ENCODE data around the gene FBH1. TPM values are rescaled to one million over a fixed set of nuclear protein-coding genes. Genes with fewer than 3 reads are reported as not detected.
"Not testable (repeated sequence)": the region's sequence is repeated elsewhere in the genome, so short reads cannot be mapped to it uniquely, and the experiment has no call there.

Gene FBH1
- total RNA-seq, 3 donors from 2014 or later: 61.2 to 67.9 (median 62.7) TPM

- H3K9me3 Mint-ChIP-seq: peaks cover 3% of the 10 kb centered on the region
- H3K27me3 Mint-ChIP-seq (ENCODE audit: low read depth): no peaks in the 10 kb centered on the region
- peaks cover 22% of the 10 kb centered on the region for H3K36me3 Mint-ChIP-seq (ENCODE audit: insufficient read depth)
- ATAC-seq: no peak
- no peak for DNase-seq
- peaks cover 20% of the 10 kb centered on the region for H3K4me1 Mint-ChIP-seq (ENCODE audit: low read depth)
- H3K4me3 Mint-ChIP-seq: no peak overlapping the region
These were observed 12.7 kb downstream of the FBH1 start for GRCh38 chr10:5902511-5903274.

- no peak for ATAC-seq
- Mint-ChIP-seq H3K27me3 (ENCODE audit: low read depth) (no peaks in the 10 kb centered on the region), H3K4me1 (ENCODE audit: low read depth) (peaks cover 21% of the 10 kb centered on the region), H3K4me3 (no peak overlapping the region), H3K36me3 (ENCODE audit: insufficient read depth) (peaks cover 22% of the 10 kb centered on the region), H3K9me3 (no peaks in the 10 kb centered on the region)
- DNase-seq: no peak
These were observed 13.5 kb downstream of the FBH1 start for GRCh38 chr10:5903563-5903962.

GRCh38 chr10:5904227-5904626, 14.2 kb downstream of the FBH1 start:
- Mint-ChIP-seq H3K4me3 (no peak overlapping the region), H3K9me3 (no peaks in the 10 kb centered on the region), H3K36me3 (ENCODE audit: insufficient read depth) (peaks cover 25% of the 10 kb centered on the region), H3K27me3 (ENCODE audit: low read depth) (no peaks in the 10 kb centered on the region), H3K4me1 (ENCODE audit: low read depth) (peaks cover 20% of the 10 kb centered on the region)
- DNase-seq: no peak
- no peak for ATAC-seq

- Mint-ChIP-seq H3K9me3 (no peaks in the 10 kb centered on the region), H3K4me1 (ENCODE audit: low read depth) (peaks cover 15% of the 10 kb centered on the region), H3K36me3 (ENCODE audit: insufficient read depth) (peaks cover 32% of the 10 kb centered on the region), H3K27me3 (ENCODE audit: low read depth) (no peaks in the 10 kb centered on the region), H3K4me3 (no peak overlapping the region)
- no peak for ATAC-seq
- no peak for DNase-seq
These were observed 15.9 kb downstream of the FBH1 start for GRCh38 chr10:5905854-5906507.

GRCh38 chr10:5906651-5907050, 16.6 kb downstream of the FBH1 start:
- H3K9me3 Mint-ChIP-seq: no peaks in the 10 kb centered on the region
- no peaks in the 10 kb centered on the region for H3K27me3 Mint-ChIP-seq (ENCODE audit: low read depth)
- ATAC-seq (no peak), DNase-seq (no peak)
- H3K36me3 Mint-ChIP-seq (ENCODE audit: insufficient read depth): peaks cover 33% of the 10 kb centered on the region
- H3K4me3 Mint-ChIP-seq: no peak overlapping the region
- peaks cover 15% of the 10 kb centered on the region for H3K4me1 Mint-ChIP-seq (ENCODE audit: low read depth)

GRCh38 chr10:5908676-5909075, 18.6 kb downstream of the FBH1 start:
- not testable (repeated sequence) for H3K9me3 Mint-ChIP-seq; ATAC-seq; DNase-seq; H3K4me3 Mint-ChIP-seq; H3K27me3 Mint-ChIP-seq (ENCODE audit: low read depth)
- H3K36me3 Mint-ChIP-seq (ENCODE audit: insufficient read depth): peaks cover 37% of the 10 kb centered on the region
- H3K4me1 Mint-ChIP-seq (ENCODE audit: low read depth): peaks cover 13% of the 10 kb centered on the region

GRCh38 chr10:5910323-5911100, 20.5 kb downstream of the FBH1 start:
- no peak overlapping the region for H3K4me3 Mint-ChIP-seq
- ATAC-seq: no peak
- H3K36me3 Mint-ChIP-seq (ENCODE audit: insufficient read depth): peaks cover 48% of the 10 kb centered on the region
- DNase-seq: no peak
- H3K27me3 Mint-ChIP-seq (ENCODE audit: low read depth): no peaks in the 10 kb centered on the region
- H3K9me3 Mint-ChIP-seq: no peaks in the 10 kb centered on the region
- peaks cover 5% of the 10 kb centered on the region for H3K4me1 Mint-ChIP-seq (ENCODE audit: low read depth)

- Mint-ChIP-seq H3K4me1 (ENCODE audit: low read depth) (peaks cover 2% of the 10 kb centered on the region), H3K4me3 (no peak overlapping the region), H3K36me3 (ENCODE audit: insufficient read depth) (peaks cover 55% of the 10 kb centered on the region), H3K9me3 (no peaks in the 10 kb centered on the region), H3K27me3 (ENCODE audit: low read depth) (no peaks in the 10 kb centered on the region)
- ATAC-seq (no peak), DNase-seq (no peak)
These were observed 21.6 kb downstream of the FBH1 start for GRCh38 chr10:5911670-5912069.

GRCh38 chr10:5913736-5914135, 23.7 kb downstream of the FBH1 start:
- no peaks in the 10 kb centered on the region for H3K9me3 Mint-ChIP-seq
- no peak for ATAC-seq

GRCh38 chr10:5915451-5915850, 25.4 kb downstream of the FBH1 start:
- Mint-ChIP-seq H3K4me3 (no peak overlapping the region), H3K36me3 (ENCODE audit: insufficient read depth) (peaks cover 63% of the 10 kb centered on the region), H3K27me3 (ENCODE audit: low read depth) (no peaks in the 10 kb centered on the region), H3K9me3 (no peaks in the 10 kb centered on the region), H3K4me1 (ENCODE audit: low read depth) (no peaks in the 10 kb centered on the region)
- ATAC-seq (no peak), DNase-seq (no peak)

More at GRCh38 chr10:5913736-5914135, 23.7 kb downstream of the FBH1 start:
- no peak for DNase-seq
- Mint-ChIP-seq H3K27me3 (ENCODE audit: low read depth) (no peaks in the 10 kb centered on the region), H3K4me1 (ENCODE audit: low read depth) (no peaks in the 10 kb centered on the region), H3K4me3 (no peak overlapping the region), H3K36me3 (ENCODE audit: insufficient read depth) (peaks cover 63% of the 10 kb centered on the region)

GRCh38 chr10:5917305-5917704, 27.3 kb downstream of the FBH1 start:
- no peaks in the 10 kb centered on the region for H3K4me1 Mint-ChIP-seq (ENCODE audit: low read depth)
- DNase-seq (no peak), ATAC-seq (no peak)
- H3K36me3 Mint-ChIP-seq (ENCODE audit: insufficient read depth): peaks cover 68% of the 10 kb centered on the region
- H3K9me3 Mint-ChIP-seq: no peaks in the 10 kb centered on the region
- H3K27me3 Mint-ChIP-seq (ENCODE audit: low read depth): no peaks in the 10 kb centered on the region
- no peak overlapping the region for H3K4me3 Mint-ChIP-seq

- peaks cover 67% of the 10 kb centered on the region for H3K36me3 Mint-ChIP-seq (ENCODE audit: insufficient read depth)
- ATAC-seq (no peak), DNase-seq (no peak)
- no peak overlapping the region for H3K4me3 Mint-ChIP-seq
- no peaks in the 10 kb centered on the region for H3K4me1 Mint-ChIP-seq (ENCODE audit: low read depth)
- H3K9me3 Mint-ChIP-seq: no peaks in the 10 kb centered on the region
- no peaks in the 10 kb centered on the region for H3K27me3 Mint-ChIP-seq (ENCODE audit: low read depth)
These were observed 28.7 kb downstream of the FBH1 start for GRCh38 chr10:5918763-5919162.

- no peaks in the 10 kb centered on the region for H3K27me3 Mint-ChIP-seq (ENCODE audit: low read depth)
- no peaks in the 10 kb centered on the region for H3K9me3 Mint-ChIP-seq
- DNase-seq (no peak), ATAC-seq (no peak)
- H3K36me3 Mint-ChIP-seq (ENCODE audit: insufficient read depth): peaks cover 67% of the 10 kb centered on the region
- no peak overlapping the region for H3K4me3 Mint-ChIP-seq
- no peaks in the 10 kb centered on the region for H3K4me1 Mint-ChIP-seq (ENCODE audit: low read depth)
These were observed 29.5 kb downstream of the FBH1 start for GRCh38 chr10:5919568-5919967.

GRCh38 chr10:5921746-5922145, 31.7 kb downstream of the FBH1 start:
- Mint-ChIP-seq H3K9me3 (no peaks in the 10 kb centered on the region), H3K36me3 (ENCODE audit: insufficient read depth) (peaks cover 55% of the 10 kb centered on the region), H3K27me3 (ENCODE audit: low read depth) (no peaks in the 10 kb centered on the region), H3K4me3 (no peak overlapping the region), H3K4me1 (ENCODE audit: low read depth) (no peaks in the 10 kb centered on the region)
- DNase-seq (no peak), ATAC-seq (no peak)
